IMR-90 (cell line): ENCODE measurements around the gene TMEM61. TPM values are rescaled to one million over a fixed set of nuclear protein-coding genes. Genes with fewer than 3 reads are reported as not detected.

ENCODE experiments used
- ATAC-seq: fragments of 200-7000 bp; cut with Tn5 transposase; 2 replicates; pipeline ENCODE4 v1.9.1; 2020; ENCODE audit warnings: low read depth, mild to moderate bottlenecking, moderate library complexity
- BruUV-seq: library from RNA; stranded (reverse); fragments of 400-500 nt; replicated peaks from 2 replicates; lab custom pipeline; 2021; lab: Mats Ljungman, UMichigan
- CTCF ChIA-PET: fragments of 300-600 bp; formaldehyde crosslinking; extraction: SDS; loops from one replicate; lab custom pipeline; 2021; ENCODE audit warnings: antibody characterized with exemption; lab: Yijun Ruan, JAX
- POLR2A ChIA-PET: fragments of 300-600 bp; sonication (Branson Sonifier 250); formaldehyde crosslinking; loops from one replicate; lab custom pipeline; 2022; ENCODE audit warnings: antibody characterized with exemption; ENCODE audit not compliant: unreplicated experiment; lab: Charles Lee
- DNase-seq: peaks from one replicate; pipeline ENCODE4 v3.0.0; 2013
- H2AFZ ChIP-seq: replicated peaks from 2 replicates; pipeline ENCODE3; 2013; ENCODE audit warnings: low read length, mild to moderate bottlenecking; ENCODE audit not compliant: poor library complexity
- H2AK5ac ChIP-seq: 2 replicates; pipeline ENCODE4 v1.6.1; 2013; ENCODE audit warnings: low read depth, low read length, inconsistent platforms
- H2AK9ac ChIP-seq: replicated peaks from 2 replicates; pipeline ENCODE3; 2013; ENCODE audit warnings: mild to moderate bottlenecking, low read depth, low read length, moderate library complexity; ENCODE audit not compliant: poor library complexity
- H2BK120ac ChIP-seq: 2 replicates; pipeline ENCODE4 v1.6.1; 2013; ENCODE audit warnings: low read depth, low read length, inconsistent platforms
- H2BK15ac ChIP-seq: 3 replicates; pipeline ENCODE4 v1.6.1; 2013; ENCODE audit warnings: low read depth, low read length, inconsistent platforms
- H2BK20ac ChIP-seq: 2 replicates; pipeline ENCODE4 v1.6.1; 2013; ENCODE audit warnings: low read depth, mild to moderate bottlenecking, inconsistent platforms, low read length, moderate library complexity
- H2BK5ac ChIP-seq: 2 replicates; pipeline ENCODE4 v1.6.1; 2013; ENCODE audit warnings: mild to moderate bottlenecking, low read depth, low read length, inconsistent platforms; ENCODE audit not compliant: poor library complexity, severe bottlenecking
- H3K14ac ChIP-seq: replicated peaks from 2 replicates; pipeline ENCODE4 v1.6.1; 2013; ENCODE audit warnings: low read depth, low read length, inconsistent platforms
- H3K18ac ChIP-seq: 2 replicates; pipeline ENCODE4 v1.6.1; 2013; ENCODE audit warnings: low read depth, low read length, control low read depth
- H3K23ac ChIP-seq: 2 replicates; pipeline ENCODE4 v1.6.1; 2013; ENCODE audit warnings: low read depth, low read length, inconsistent platforms
- H3K27ac ChIP-seq: 2 replicates; pipeline ENCODE4 v1.5.1; 2013; ENCODE audit warnings: mild to moderate bottlenecking, control low read depth, low read length; ENCODE audit not compliant: insufficient read depth
- H3K27me3 ChIP-seq: 2 replicates; pipeline ENCODE4 v1.6.1; 2013; ENCODE audit warnings: low read length; ENCODE audit not compliant: control insufficient read depth, insufficient read depth
- H3K36me3 ChIP-seq: 2 replicates; pipeline ENCODE4 v1.6.1; 2013; ENCODE audit warnings: low read length, mixed read lengths; ENCODE audit not compliant: control insufficient read depth, insufficient read depth
- H3K4ac ChIP-seq: 2 replicates; pipeline ENCODE4 v1.6.1; 2013; ENCODE audit warnings: low read depth, low read length, inconsistent platforms
- H3K4me1 ChIP-seq: 2 replicates; pipeline ENCODE4 v1.6.1; 2013; ENCODE audit warnings: low read length, mixed read lengths; ENCODE audit not compliant: control insufficient read depth, insufficient read depth
- H3K4me2 ChIP-seq: 2 replicates; pipeline ENCODE4 v1.6.1; 2013; ENCODE audit warnings: low read depth, mild to moderate bottlenecking, control low read depth, low read length, moderate library complexity
- H3K4me3 ChIP-seq: 2 replicates; pipeline ENCODE4 v1.5.1; 2013; ENCODE audit warnings: low read depth, mild to moderate bottlenecking, control low read depth, low read length, moderate library complexity; ENCODE audit not compliant: insufficient read depth
- H3K56ac ChIP-seq: 2 replicates; pipeline ENCODE4 v1.6.1; 2013; ENCODE audit warnings: low read length, inconsistent platforms; ENCODE audit not compliant: insufficient read depth; ENCODE audit errors: extremely low read depth
- H3K79me1 ChIP-seq, 2 experiments: 2 replicates each; pipeline ENCODE4 v1.6.1; 2013; ENCODE audit warnings: low read length in 2 of 2, inconsistent platforms in 1 of 2, low read depth in 1 of 2
- H3K9ac ChIP-seq: 2 replicates; pipeline ENCODE4 v1.6.1; 2013; ENCODE audit warnings: low read depth, low read length, control low read depth
- H3K9me1 ChIP-seq: 2 replicates; pipeline ENCODE4 v1.6.1; 2013; ENCODE audit warnings: low read length, inconsistent platforms; ENCODE audit not compliant: insufficient read depth
- H3K9me3 ChIP-seq: 2 replicates; pipeline ENCODE4 v1.6.1; 2013; ENCODE audit warnings: low read length; ENCODE audit not compliant: control insufficient read depth, insufficient read depth
- H4K20me1 ChIP-seq: 2 replicates; pipeline ENCODE4 v1.6.1; 2013; ENCODE audit warnings: low read length, inconsistent platforms; ENCODE audit not compliant: insufficient read depth
- H4K5ac ChIP-seq: 2 replicates; pipeline ENCODE4 v1.6.1; 2013; ENCODE audit warnings: mild to moderate bottlenecking, low read depth, low read length, control low read depth
- H4K8ac ChIP-seq, 2 experiments: 2 replicates each; pipeline ENCODE4 v1.6.1; 2013; ENCODE audit warnings: low read depth in 2 of 2, low read length in 2 of 2, control low read depth in 1 of 2, inconsistent platforms in 1 of 2
- H4K91ac ChIP-seq: 2 replicates; pipeline ENCODE4 v1.6.1; 2013; ENCODE audit warnings: low read depth, low read length, inconsistent platforms; ENCODE audit not compliant: insufficient read depth
- CEBPB ChIP-seq: IDR thresholded peaks from 2 replicates; pipeline ENCODE4 v1.6.1; 2012; ENCODE audit warnings: low read depth, low read length, improper control_type of control experiment
- CTCF ChIP-seq: conservative IDR thresholded peaks from 2 replicates; pipeline ENCODE4 v1.5.1; 2012; ENCODE audit warnings: mild to moderate bottlenecking, low read depth, low read length, improper control_type of control experiment
- FOS ChIP-seq: fragments of 150-350 bp; IDR thresholded peaks from 2 replicates; pipeline ENCODE4 v1.6.1; 2016; ENCODE audit warnings: low read depth, low read length
- RCOR1 ChIP-seq: IDR thresholded peaks from 2 replicates; pipeline ENCODE4 v1.6.1; 2012; ENCODE audit warnings: mild to moderate bottlenecking, low read length, improper control_type of control experiment; ENCODE audit not compliant: insufficient replicate concordance
- USF2 ChIP-seq: fragments of 150-350 bp; IDR thresholded peaks from 2 replicates; pipeline ENCODE4 v1.6.1; 2017; ENCODE audit warnings: mild to moderate bottlenecking, antibody characterized with exemption, low read length, low read depth
- WGBS, 2 experiments: methylation state at CpG; one replicate each; pipeline versions ENCODE4 v1.1.5 to v1.1.7; 2013; ENCODE audit warnings: missing lambda C conversion rate in 2 of 2; ENCODE audit not compliant: insufficient read length in 1 of 2; ENCODE audit errors: extremely low coverage in 2 of 2; 5-methylcytosine and 5-hydroxymethylcytosine counted together
- dilution Hi-C: fragments of 300-500 bp; cut with HindIII; formaldehyde crosslinking; loops from one replicate; pipeline ENCODE4 v1.14.3; 2018; ENCODE audit warnings: low sequenced_read_pairs; ENCODE audit not compliant: unreplicated experiment
- in situ Hi-C: fragments of 300-500 bp; cut with MboI; formaldehyde crosslinking; loops from 3 replicates; pipeline ENCODE4 v1.14.3; 2019; ENCODE audit warnings: low sequenced_read_pairs, inconsistent platforms, mixed read lengths
- intact Hi-C: fragments of 100-400 bp; cut with micrococcal nuclease; formaldehyde crosslinking; loops from 2 replicates; pipeline ENCODE4 v1.10.0; 2022
- polyA plus RNA-seq, 3 experiments: library from polyadenylated mRNA; depleted of rRNA; stranded (reverse); fragments of >200 nt; gene quantifications; 2 replicates each; pipeline ENCODE4 v1.2.3, GENCODE V29; 2012; ENCODE audit warnings: low replicate concordance in 1 of 3
- total RNA-seq: library from RNA; depleted of rRNA; stranded (reverse); fragments of >200 nt; gene quantifications from 2 replicates; pipeline ENCODE4 v1.2.3, GENCODE V29; 2012

The TMEM61 gene
- total and polyA plus RNA-seq, 2 of the 4 experiments (the other 2 are of a cell fraction) = not detected

GRCh38 chr1:54949053-54949452, 31.4 kb upstream of the TMEM61 start:
- Histone ChIP-seq H4K5ac (no peak overlapping the region), H3K23ac (no peak overlapping the region), H3K9ac (no peak overlapping the region), H3K14ac (no peak overlapping the region), H3K4me1 (peaks cover 8% of the 10 kb centered on the region), H2AFZ (peak overlapping the region; percentile 34), H3K79me1 (no peaks in the 10 kb centered on the region), H3K18ac (no peak overlapping the region), H3K27ac (no peak overlapping the region), H4K91ac (no peak overlapping the region), H3K36me3 (no peaks in the 10 kb centered on the region), H2BK15ac (no peak overlapping the region), H2BK120ac (no peak overlapping the region), H3K56ac (no peak overlapping the region), H3K9me1 (0 out of 2 replicates have a peak, but pooled peaks cover 5% of the 10 kb centered on the region), H2AK9ac (no peak overlapping the region), H2BK5ac (no peak overlapping the region), H3K4me3 (no peak overlapping the region), H3K4ac (no peak overlapping the region), H2AK5ac (no peak overlapping the region), H4K20me1 (no peaks in the 10 kb centered on the region; the same call in 1 of the 2 replicates), H3K4me2 (no peak overlapping the region), H3K27me3 (no peaks in the 10 kb centered on the region; the same call in 1 of the 2 replicates), H3K9me3 (no peaks in the 10 kb centered on the region), H4K8ac (no peak overlapping the region), H2BK20ac (no peak overlapping the region)
- no peak for TF ChIP-seq CEBPB
- TF ChIP-seq FOS = no peak
- no peak for TF ChIP-seq RCOR1
- TF ChIP-seq CTCF = no peak
- TF ChIP-seq USF2 = no peak
- ATAC-seq = no peak
- intact Hi-C loops (no loop called here), in situ Hi-C loops (no loop called here), dilution Hi-C loops (no loop called here)
- WGBS, 2 experiments = no CpG with 5 or more reads among the region's 4 CpGs
- POLR2A ChIA-PET = no interaction called here
- BruUV-seq = no TSS peak
- CTCF ChIA-PET = interaction anchor here (5.0 kb wide), 1 partner anchor 73 kb away, joined by 35 read pairs; no protein-coding TSS in a partner anchor
- DNase-seq = no peak
